Activated B cell treated with CpG ODN at 0.5 μM for 24 hours (primary cell): Measurements from ENCODE around the gene MLLT1. TPM values are rescaled to one million over a fixed set of nuclear protein-coding genes. Genes with fewer than 3 reads are reported as not detected.

Source experiments
- ATAC-seq: fragments of 200-7000 bp; cut with Tn5 transposase; one replicate; pipeline ENCODE4 v1.10.0; 2021; ENCODE audit warnings: low read depth, mild to moderate bottlenecking, moderate library complexity
- CTCF ChIA-PET: fragments of 350-600 bp; sonication (Branson Sonifier 250); formaldehyde crosslinking; loops from one replicate; lab custom pipeline; 2021; ENCODE audit warnings: antibody characterized with exemption; lab: Charles Lee
- POLR2A ChIA-PET: fragments of 350-600 bp; sonication (Branson Sonifier 250); formaldehyde crosslinking; loops from one replicate; lab custom pipeline; 2021; ENCODE audit warnings: antibody characterized with exemption; lab: Charles Lee
- DNase-seq: peaks from one replicate; pipeline ENCODE4 v3.0.0; 2022
- H3K27ac Mint-ChIP-seq: one replicate; pipeline ENCODE4 v1.8.0; 2020; ENCODE audit warnings: mixed read lengths
- H3K27me3 Mint-ChIP-seq: one replicate; pipeline ENCODE4 v1.8.0; 2021; ENCODE audit warnings: mixed read lengths
- H3K36me3 Mint-ChIP-seq: one replicate; pipeline ENCODE4 v1.8.0; 2021; ENCODE audit warnings: low read depth, mixed read lengths
- H3K4me1 Mint-ChIP-seq: one replicate; pipeline ENCODE4 v1.8.0; 2021; ENCODE audit warnings: mixed read lengths
- H3K4me3 Mint-ChIP-seq: one replicate; pipeline ENCODE4 v1.8.0; 2020; ENCODE audit warnings: mild to moderate bottlenecking, mixed read lengths
- H3K9me3 Mint-ChIP-seq: one replicate; pipeline ENCODE4 v1.8.0; 2020; ENCODE audit warnings: mixed read lengths
- intact Hi-C: fragments of 100-400 bp; cut with micrococcal nuclease; formaldehyde crosslinking; loops from one replicate; pipeline ENCODE4 v1.15.1; 2024
- total RNA-seq: library from RNA; stranded (reverse); gene quantifications from 2 replicates; pipeline ENCODE4 v1.2.3, GENCODE V29; 2022
- TF ChIP-seq, protein P1 (sequence below): fragments of 200-600 bp; IDR thresholded peaks from one replicate; pipeline ENCODE4 v1.8.0; 2022; ENCODE audit warnings: antibody characterized with exemption, mild to moderate bottlenecking

MLLT1 gene
- total RNA-seq, 1 donor from 2014 or later, result 41.3 TPM

GRCh38 chr19:6236310-6237291 lies 43.2 kb downstream of the MLLT1 start:
- Mint-ChIP-seq H3K27me3 (no peaks in the 10 kb centered on the region), H3K27ac (no peak overlapping the region), H3K36me3 (no peaks in the 10 kb centered on the region), H3K9me3 (no peaks in the 10 kb centered on the region), H3K4me3 (no peak overlapping the region), H3K4me1 (peaks cover 28% of the 10 kb centered on the region)
- ChIA-PET POLR2A (no interaction called here), CTCF (no interaction called here)
- TF ChIP-seq, protein P1, sequence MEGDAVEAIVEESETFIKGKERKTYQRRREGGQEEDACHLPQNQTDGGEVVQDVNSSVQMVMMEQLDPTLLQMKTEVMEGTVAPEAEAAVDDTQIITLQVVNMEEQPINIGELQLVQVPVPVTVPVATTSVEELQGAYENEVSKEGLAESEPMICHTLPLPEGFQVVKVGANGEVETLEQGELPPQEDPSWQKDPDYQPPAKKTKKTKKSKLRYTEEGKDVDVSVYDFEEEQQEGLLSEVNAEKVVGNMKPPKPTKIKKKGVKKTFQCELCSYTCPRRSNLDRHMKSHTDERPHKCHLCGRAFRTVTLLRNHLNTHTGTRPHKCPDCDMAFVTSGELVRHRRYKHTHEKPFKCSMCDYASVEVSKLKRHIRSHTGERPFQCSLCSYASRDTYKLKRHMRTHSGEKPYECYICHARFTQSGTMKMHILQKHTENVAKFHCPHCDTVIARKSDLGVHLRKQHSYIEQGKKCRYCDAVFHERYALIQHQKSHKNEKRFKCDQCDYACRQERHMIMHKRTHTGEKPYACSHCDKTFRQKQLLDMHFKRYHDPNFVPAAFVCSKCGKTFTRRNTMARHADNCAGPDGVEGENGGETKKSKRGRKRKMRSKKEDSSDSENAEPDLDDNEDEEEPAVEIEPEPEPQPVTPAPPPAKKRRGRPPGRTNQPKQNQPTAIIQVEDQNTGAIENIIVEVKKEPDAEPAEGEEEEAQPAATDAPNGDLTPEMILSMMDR, result no peak
- intact Hi-C loops, result no loop called here
- ATAC-seq (no peak), DNase-seq (no peak)

- ATAC-seq (no peak), DNase-seq (no peak)
- ChIA-PET CTCF (no interaction called here), POLR2A (no interaction called here)
- H3K27me3 Mint-ChIP-seq, result no peaks in the 10 kb centered on the region
- TF ChIP-seq, protein P1, result no peak
- no peaks in the 10 kb centered on the region for H3K9me3 Mint-ChIP-seq
- H3K4me3 Mint-ChIP-seq, result no peak overlapping the region
- peaks cover 5% of the 10 kb centered on the region for H3K36me3 Mint-ChIP-seq
- H3K4me1 Mint-ChIP-seq, result peaks cover 28% of the 10 kb centered on the region
- no peak overlapping the region for H3K27ac Mint-ChIP-seq
- intact Hi-C loops, result no loop called here
These were observed 44.5 kb downstream of the MLLT1 start for GRCh38 chr19:6235031-6235951.

GRCh38 chr19:6234527-6234926 lies 45.2 kb downstream of the MLLT1 start:
- H3K4me3 Mint-ChIP-seq, result no peak overlapping the region
- no peak overlapping the region for H3K27ac Mint-ChIP-seq
- H3K4me1 Mint-ChIP-seq, result peaks cover 26% of the 10 kb centered on the region
- intact Hi-C loops, result no loop called here
- POLR2A ChIA-PET, result no interaction called here
- no peaks in the 10 kb centered on the region for H3K9me3 Mint-ChIP-seq
- TF ChIP-seq, protein P1, result no peak
- CTCF ChIA-PET, result no interaction called here
- no peaks in the 10 kb centered on the region for H3K27me3 Mint-ChIP-seq
- H3K36me3 Mint-ChIP-seq, result peaks cover 9% of the 10 kb centered on the region
- no peak for ATAC-seq
- DNase-seq, result no peak

DNA sequence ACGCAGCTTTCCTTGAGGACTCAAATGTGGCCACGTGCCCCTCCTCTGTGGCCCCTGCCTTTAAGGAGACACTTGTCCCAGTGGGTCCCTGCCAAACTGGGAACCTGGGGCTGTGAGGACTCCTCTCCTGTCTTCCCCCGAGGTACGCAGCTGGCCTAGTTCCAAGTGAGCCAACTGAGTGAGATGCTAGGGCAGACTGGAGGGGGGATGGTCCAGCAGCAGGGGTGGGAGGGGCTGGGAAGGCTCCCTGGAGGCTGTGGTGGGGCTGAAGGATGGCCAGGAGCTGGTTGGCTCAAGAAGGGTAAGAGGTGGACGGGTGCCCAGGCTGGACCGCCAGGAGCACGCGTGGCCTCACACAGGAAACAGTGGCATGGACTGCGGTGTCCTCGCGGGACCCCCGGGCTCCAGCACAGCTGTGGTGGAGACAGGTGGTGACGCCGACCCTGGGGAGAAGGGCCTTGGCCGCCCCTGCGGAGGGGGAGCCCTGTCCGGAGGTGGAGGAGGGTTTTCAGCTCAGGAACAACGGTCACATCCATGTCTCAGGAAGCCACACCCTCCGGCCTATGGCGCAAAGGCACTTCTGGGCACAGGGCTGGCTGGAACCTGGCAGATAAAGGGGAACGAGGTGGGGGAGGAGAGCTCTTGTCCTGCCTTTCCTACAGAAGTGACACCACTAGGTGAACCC lies 45.8 kb downstream of the MLLT1 start:
- Mint-ChIP-seq H3K27ac (no peak overlapping the region), H3K4me1 (peaks cover 24% of the 10 kb centered on the region), H3K4me3 (no peak overlapping the region), H3K36me3 (peaks cover 11% of the 10 kb centered on the region), H3K9me3 (no peaks in the 10 kb centered on the region), H3K27me3 (no peaks in the 10 kb centered on the region)
- intact Hi-C loops, result no loop called here
- ChIA-PET CTCF (no interaction called here), POLR2A (no interaction called here)
- ATAC-seq, result no peak
- DNase-seq, result no peak
- TF ChIP-seq, protein P1, result no peak
